GM12874 (cell line): ENCODE measurements around the gene MRAP2.

Experiments used
- CTCF ChIP-seq: IDR thresholded peaks from 2 replicates; pipeline ENCODE4 v1.5.1; 2011; ENCODE audit warnings: low read depth, mild to moderate bottlenecking, control low read depth, low read length, moderate library complexity; ENCODE audit not compliant: insufficient read depth

The MRAP2 gene

GRCh38 chr6:84081222-84081621 lies 47.6 kb downstream of the MRAP2 start:
- no peak for TF ChIP-seq CTCF

GRCh38 chr6:84082689-84083265 lies 49.2 kb downstream of the MRAP2 start:
- no peak for TF ChIP-seq CTCF

- no peak for TF ChIP-seq CTCF
Observed at GRCh38 chr6:84086056-84086455, 52.5 kb downstream of the MRAP2 start.

- no peak for TF ChIP-seq CTCF
Observed at GRCh38 chr6:84086545-84087429, 53.2 kb downstream of the MRAP2 start.

- no peak for TF ChIP-seq CTCF
Observed at GRCh38 chr6:84089081-84089480, 55.5 kb downstream of the MRAP2 start.

- no peak for TF ChIP-seq CTCF
Observed at GRCh38 chr6:84089552-84089951, 56.0 kb downstream of the MRAP2 start.

- no peak for TF ChIP-seq CTCF
Observed at GRCh38 chr6:84093441-84094435, 60.2 kb downstream of the MRAP2 start.
